ENCODE measurements around the gene CFAP107.
"Not testable (repeated sequence)": the region's sequence is repeated elsewhere in the genome, so short reads cannot be mapped to it uniquely, and the experiment has no call there.

CFAP107 gene

GRCh38 chr1:12745992-12746323 lies at the start of gene CFAP107:
TSS of gene CFAP107 (plus strand) at chr1:12746200. CDS start at chr1:12746431, 231 bp downstream.
- no peak for DNase-seq (ENCODE audit: low read depth, low spot score)

DNA sequence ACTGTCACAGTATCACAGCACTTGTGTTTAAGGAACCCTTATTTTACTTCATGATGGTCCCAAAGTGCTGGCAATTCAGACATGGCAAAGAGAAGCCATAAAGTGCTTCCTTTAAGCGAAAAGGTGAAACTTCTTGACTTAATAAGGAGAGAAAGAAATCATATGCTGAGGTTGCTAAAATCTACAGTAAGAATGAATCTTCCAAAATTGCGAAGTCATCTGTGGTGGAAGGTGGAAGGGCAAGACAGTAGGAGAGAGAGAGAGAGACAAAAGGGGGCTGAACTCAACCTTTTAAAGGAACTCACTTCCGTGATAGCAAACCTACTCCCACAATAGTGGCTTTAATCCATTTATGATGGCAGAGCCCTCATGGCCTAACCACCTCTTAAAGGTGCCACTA lies 49.3 kb upstream of the CFAP107 start:
- DNase-seq (ENCODE audit: low read depth, low spot score) = no peak

- DNase-seq (ENCODE audit: low read depth, low spot score) = no peak
Measured at GRCh38 chr1:12697397-12697796, 48.6 kb upstream of the CFAP107 start.

GRCh38 chr1:12703821-12704451 lies 42.1 kb upstream of the CFAP107 start:
- DNase-seq (ENCODE audit: low read depth, low spot score) = no peak

DNA sequence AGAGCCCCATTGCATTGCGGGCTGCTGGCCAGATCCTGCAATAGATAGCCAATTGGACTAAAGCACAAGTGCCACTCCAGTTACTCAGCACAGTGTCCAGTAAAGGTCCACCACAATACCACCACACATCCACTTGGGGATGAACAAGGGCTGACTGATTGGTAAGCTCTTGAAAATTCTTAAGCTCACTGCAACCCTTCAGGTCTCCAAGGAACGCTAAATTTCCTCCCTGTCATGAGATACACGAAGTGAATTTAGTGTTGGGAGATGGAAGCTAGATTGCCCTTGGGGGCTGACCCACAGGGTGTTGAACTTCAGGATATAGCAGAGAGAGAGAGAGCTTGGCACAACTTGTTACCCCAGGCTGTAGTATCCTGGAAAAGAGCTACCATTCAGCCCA lies 39.9 kb upstream of the CFAP107 start:
- no peak for DNase-seq (ENCODE audit: low read depth, low spot score)

GRCh38 chr1:12708396-12709090 lies 37.5 kb upstream of the CFAP107 start:
- no peak for DNase-seq (ENCODE audit: low read depth, low spot score)

DNA sequence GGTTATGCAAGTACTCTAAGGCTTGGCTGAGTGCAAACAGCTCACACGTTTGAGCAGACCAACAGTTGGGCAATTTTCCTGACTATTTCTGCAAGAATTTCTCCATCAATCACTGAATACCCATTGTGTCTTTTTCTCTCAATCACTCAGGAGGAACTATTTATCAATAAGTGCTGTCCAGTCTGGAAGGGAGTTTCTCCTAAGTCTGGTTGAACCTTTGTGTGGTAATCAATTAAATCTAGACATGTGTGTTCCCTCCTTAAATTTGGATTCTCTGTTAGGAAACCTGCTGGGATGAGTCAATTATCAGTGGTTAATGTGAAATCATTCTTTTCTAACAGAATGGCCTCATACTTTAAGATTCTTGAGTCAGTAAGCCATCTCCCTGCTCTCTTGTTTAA lies 36.9 kb upstream of the CFAP107 start:
- DNase-seq (ENCODE audit: low read depth, low spot score) = no peak

- DNase-seq (ENCODE audit: low read depth, low spot score) = no peak
Measured at GRCh38 chr1:12709696-12710095, 36.3 kb upstream of the CFAP107 start.

- DNase-seq (ENCODE audit: low read depth, low spot score) = no peak
Measured at GRCh38 chr1:12711536-12711935, 34.5 kb upstream of the CFAP107 start.

DNA sequence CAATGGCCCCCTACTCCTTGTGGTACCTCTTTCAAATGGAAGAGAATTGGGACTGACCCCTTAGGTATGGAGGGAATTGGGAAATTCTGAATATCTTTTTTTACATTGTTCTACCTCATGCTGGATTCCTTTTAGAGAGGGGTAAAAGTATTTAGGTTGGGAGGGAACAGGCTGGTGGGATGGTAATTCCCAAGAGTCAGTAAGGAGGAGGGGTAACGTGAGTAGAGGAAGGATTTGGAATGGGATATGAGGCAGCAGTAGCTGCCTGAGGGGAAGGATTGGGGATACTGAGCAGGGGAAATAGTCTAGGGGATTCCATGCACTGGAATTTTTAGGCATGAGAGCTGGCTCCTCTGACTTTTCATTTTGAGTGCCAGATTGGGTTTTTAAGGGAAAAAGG lies 33.9 kb upstream of the CFAP107 start:
- no peak for DNase-seq (ENCODE audit: low read depth, low spot score)

GRCh38 chr1:12712929-12713328 lies 33.1 kb upstream of the CFAP107 start:
- no peak for DNase-seq (ENCODE audit: low read depth, low spot score)

- not testable (repeated sequence) for DNase-seq (ENCODE audit: low read depth, low spot score)
Measured at GRCh38 chr1:12713651-12714050, 32.3 kb upstream of the CFAP107 start.

DNA sequence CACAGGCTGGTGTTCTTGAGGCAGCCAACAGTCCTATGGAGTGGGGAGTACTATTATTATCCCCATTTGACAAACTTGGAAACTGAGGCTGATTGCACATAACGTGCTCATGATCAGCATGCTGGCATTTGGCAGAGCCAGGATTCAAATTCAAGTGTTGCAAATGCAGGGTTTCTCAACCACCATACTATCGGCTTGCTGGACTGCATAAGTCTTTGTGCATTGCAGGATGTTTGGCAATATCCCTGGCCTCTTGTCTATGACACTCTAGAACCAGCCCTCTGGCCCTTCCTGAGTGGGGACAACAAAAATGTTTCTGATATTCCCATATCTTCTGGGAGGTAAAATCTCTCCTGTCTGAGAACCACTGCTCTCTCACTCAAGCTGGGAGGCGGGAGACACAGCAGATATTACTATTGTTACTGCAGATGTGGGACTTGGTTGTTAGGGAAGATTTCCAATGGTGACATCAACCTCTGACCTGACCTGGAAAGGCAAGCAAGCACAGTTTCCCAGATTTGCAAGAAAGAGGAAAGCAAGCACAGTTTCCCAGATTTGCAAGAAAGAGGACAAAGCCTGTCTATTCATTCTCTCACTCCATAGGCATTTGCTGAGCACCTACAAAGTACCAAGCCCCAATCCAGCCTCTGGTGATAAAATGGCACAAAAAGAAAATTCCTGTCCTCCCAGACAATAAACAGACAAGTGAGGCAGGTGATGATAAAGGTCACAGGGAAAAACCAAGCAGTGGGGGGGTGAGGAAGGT lies 31.1 kb upstream of the CFAP107 start:
- no peak for DNase-seq (ENCODE audit: low read depth, low spot score)

- no peak for DNase-seq (ENCODE audit: low read depth, low spot score)
Measured at GRCh38 chr1:12715896-12716437, 30.0 kb upstream of the CFAP107 start, which contains the start of gene AADACL3. TSS of gene AADACL3 (plus strand) at chr1:12716110. CDS start at chr1:12716177, 67 bp downstream.

- no peak for DNase-seq (ENCODE audit: low read depth, low spot score)
Measured at GRCh38 chr1:12717301-12717838, 28.6 kb upstream of the CFAP107 start.

DNA sequence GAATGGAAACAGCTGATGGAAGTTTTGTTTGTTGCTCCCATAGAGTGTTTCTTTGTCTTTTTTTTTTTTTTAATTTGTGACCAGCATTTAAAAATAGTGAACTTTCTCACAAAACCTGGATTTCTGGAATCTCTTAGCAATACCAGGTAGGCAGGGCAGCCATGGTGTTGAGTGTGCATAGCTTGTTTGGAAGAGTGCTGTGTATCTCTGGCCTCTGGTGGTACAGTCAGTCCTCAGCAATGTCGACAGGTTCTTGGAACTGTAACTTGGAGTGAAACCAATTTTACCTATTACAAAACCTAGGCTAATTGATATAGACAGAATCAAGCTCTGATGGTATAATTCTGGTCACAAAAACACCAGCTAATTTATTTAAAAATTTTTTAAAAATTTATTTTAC lies 23.4 kb upstream of the CFAP107 start:
- DNase-seq (ENCODE audit: low read depth, low spot score) = no peak

- DNase-seq (ENCODE audit: low read depth, low spot score) = no peak
Measured at GRCh38 chr1:12728391-12728790, 17.6 kb upstream of the CFAP107 start.

DNA sequence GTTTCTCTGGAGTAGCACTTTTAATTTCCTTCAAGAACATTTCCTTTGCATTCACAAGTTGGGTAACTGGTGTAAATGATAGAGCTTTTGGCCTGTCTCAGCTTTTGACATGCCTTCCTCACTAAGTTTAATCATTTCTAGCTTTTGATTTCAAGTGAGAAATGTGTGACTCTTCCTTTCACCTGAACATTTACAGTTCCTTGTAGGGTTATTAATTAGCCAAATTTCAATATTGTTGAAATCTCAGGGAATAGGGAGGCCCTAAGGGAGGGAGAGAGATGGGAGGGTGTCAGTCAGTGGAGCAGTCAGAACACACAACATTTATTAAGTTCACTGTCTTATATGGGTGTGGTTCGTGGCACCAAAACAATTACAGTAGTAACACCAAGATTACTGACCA lies 15.8 kb upstream of the CFAP107 start:
- no peak for DNase-seq (ENCODE audit: low read depth, low spot score)

- DNase-seq (ENCODE audit: low read depth, low spot score) = not testable (repeated sequence)
Measured at GRCh38 chr1:12731084-12731483, 14.9 kb upstream of the CFAP107 start.

GRCh38 chr1:12734651-12735050 lies 11.3 kb upstream of the CFAP107 start:
- DNase-seq (ENCODE audit: low read depth, low spot score) = no peak

GRCh38 chr1:12738934-12739333 lies 7.1 kb upstream of the CFAP107 start:
- DNase-seq (ENCODE audit: low read depth, low spot score) = no peak

DNA sequence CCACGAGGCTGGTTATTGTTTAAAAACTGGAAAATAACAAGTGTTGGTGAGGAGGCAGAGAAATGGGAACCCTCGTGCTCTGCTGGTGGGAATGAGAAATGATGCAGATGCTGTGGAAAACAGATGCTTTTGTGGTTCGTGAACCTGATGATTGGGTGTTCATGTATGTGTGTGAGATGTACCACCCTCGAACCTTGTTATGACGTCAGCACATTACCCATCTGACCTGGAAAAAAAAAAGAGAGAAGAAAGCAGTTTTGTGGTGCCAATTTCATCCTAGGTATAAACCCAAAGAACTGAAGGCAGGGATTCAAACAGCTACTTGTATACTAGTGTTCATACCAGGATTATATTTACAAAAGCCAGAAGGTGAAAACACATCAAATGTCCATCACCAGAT lies 6.4 kb upstream of the CFAP107 start:
- no peak for DNase-seq (ENCODE audit: low read depth, low spot score)

Measured in brain pericyte (primary cell).